Gastroesophageal sphincter (tissue), 3 donors: ENCODE measurements around the gene TNNC2.

Source experiments
- POLR2AphosphoS5 ChIP-seq: sonication (generic); formaldehyde crosslinking; IDR thresholded peaks from one replicate; pipeline ENCODE4 v1.6.1; 2017; ENCODE audit warnings: antibody characterized with exemption
- TF ChIP-seq, protein P1 (sequence below), 4 experiments: fragments of 200-600 bp in 2 of 4; fragments of 450-650 bp in 2 of 4; sonication (generic) in 1 of 4; IDR thresholded peaks; one replicate each; pipeline ENCODE4 v1.5.1; 2017 to 2019; ENCODE audit warnings: antibody characterized with exemption in 4 of 4, mild to moderate bottlenecking in 2 of 4, moderate library complexity in 2 of 4

DNA sequence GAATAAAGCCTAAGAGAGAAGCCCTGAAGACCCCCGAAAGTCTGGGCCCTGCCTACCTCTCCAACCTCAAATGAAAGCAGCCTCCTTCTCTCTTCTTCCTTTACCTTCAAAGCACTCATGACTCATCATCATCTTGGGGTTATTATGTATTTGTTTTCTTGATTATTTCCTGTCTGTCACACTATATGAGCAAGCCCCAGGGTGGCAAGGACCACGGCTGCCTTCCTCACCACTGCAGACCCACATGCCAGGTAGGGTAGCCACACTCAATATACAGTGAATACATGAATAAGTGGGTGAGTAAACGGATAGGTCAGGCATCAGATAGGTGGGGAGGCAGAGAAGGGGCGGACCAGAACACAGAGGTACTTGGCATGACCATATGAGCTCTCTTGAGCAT lies 44.2 kb downstream of the TNNC2 start:
- TF ChIP-seq, protein P1, sequence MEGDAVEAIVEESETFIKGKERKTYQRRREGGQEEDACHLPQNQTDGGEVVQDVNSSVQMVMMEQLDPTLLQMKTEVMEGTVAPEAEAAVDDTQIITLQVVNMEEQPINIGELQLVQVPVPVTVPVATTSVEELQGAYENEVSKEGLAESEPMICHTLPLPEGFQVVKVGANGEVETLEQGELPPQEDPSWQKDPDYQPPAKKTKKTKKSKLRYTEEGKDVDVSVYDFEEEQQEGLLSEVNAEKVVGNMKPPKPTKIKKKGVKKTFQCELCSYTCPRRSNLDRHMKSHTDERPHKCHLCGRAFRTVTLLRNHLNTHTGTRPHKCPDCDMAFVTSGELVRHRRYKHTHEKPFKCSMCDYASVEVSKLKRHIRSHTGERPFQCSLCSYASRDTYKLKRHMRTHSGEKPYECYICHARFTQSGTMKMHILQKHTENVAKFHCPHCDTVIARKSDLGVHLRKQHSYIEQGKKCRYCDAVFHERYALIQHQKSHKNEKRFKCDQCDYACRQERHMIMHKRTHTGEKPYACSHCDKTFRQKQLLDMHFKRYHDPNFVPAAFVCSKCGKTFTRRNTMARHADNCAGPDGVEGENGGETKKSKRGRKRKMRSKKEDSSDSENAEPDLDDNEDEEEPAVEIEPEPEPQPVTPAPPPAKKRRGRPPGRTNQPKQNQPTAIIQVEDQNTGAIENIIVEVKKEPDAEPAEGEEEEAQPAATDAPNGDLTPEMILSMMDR (IDR thresholded peaks at IDR 0.05) = no peak
- no peak for TF ChIP-seq POLR2AphosphoS5
